K562 (cell line): Measurements from ENCODE around the gene LACTBL1. TPM values are rescaled to one million over a fixed set of nuclear protein-coding genes. Genes with fewer than 3 reads are reported as not detected.

Experiments
- ATAC-seq: fragments of 200-7000 bp; cut with Tn5 transposase; 3 replicates; pipeline ENCODE4 v1.9.1; 2020; ENCODE audit warnings: moderate library complexity
- BruUV-seq: library from RNA; stranded (reverse); fragments of 400-500 nt; replicated peaks from 2 replicates; lab custom pipeline; 2021; lab: Mats Ljungman, UMichigan
- CTCF ChIA-PET: fragments of 300-600 bp; formaldehyde crosslinking; extraction: SDS; loops from one replicate; lab custom pipeline; 2021; ENCODE audit warnings: low intra/inter-chr PET ratio; lab: Yijun Ruan, JAX
- POLR2A ChIA-PET: fragments of 300-600, 350-650 bp; sonication (Branson Sonifier 250); formaldehyde crosslinking; extraction: SDS; loops from one replicate; lab custom pipeline; 2021; ENCODE audit warnings: antibody characterized with exemption, inconsistent platforms; lab: Yijun Ruan, JAX
- DNase-seq, 4 experiments: peaks; one replicate each; pipeline versions ENCODE4 v3.0.0 to v3.0.0-alpha.2; 2011 to 2018; ENCODE audit warnings: low spot score in 3 of 4, mixed read lengths in 3 of 4; ENCODE audit errors: extremely low read depth in 1 of 4
- FAIRE-seq: peaks from 2 replicates; lab custom pipeline; 2011; peaks lifted over from hg19 to GRCh38; lab: Jason Lieb, UNC
- H2AFZ ChIP-seq: 2 replicates; pipeline ENCODE4 v1.6.0; 2011; ENCODE audit warnings: low read depth, low read length, control low read depth, inconsistent platforms
- H3K27ac ChIP-seq: fragments of 200-600 bp; 3 replicates; pipeline ENCODE4 v1.8.0; 2011; ENCODE audit warnings: low read depth, mild to moderate bottlenecking, control low read depth, inconsistent platforms, low read length, moderate library complexity, mixed read lengths; ENCODE audit errors: extremely low read depth
- H3K27me3 ChIP-seq, 2 experiments: fragments of 300-600 bp in 1 of 2; 2 replicates in 1 of 2; 3 replicates in 1 of 2; pipeline versions ENCODE4 v1.6.0 to v1.8.0; 2011; ENCODE audit warnings: inconsistent platforms in 2 of 2, low read length in 2 of 2, mild to moderate bottlenecking in 1 of 2, mixed read lengths in 1 of 2, moderate library complexity in 1 of 2; ENCODE audit not compliant: control insufficient read depth in 2 of 2, insufficient read depth in 2 of 2
- H3K36me3 ChIP-seq: fragments of 300-600 bp; 3 replicates; pipeline ENCODE4 v1.8.0; 2011; ENCODE audit warnings: mild to moderate bottlenecking, low read length, inconsistent platforms; ENCODE audit not compliant: control insufficient read depth, insufficient read depth
- H3K4me1 ChIP-seq, 2 experiments: fragments of 200-600 bp in 1 of 2; replicated peaks in 1 of 2; 2 replicates in 1 of 2; 3 replicates in 1 of 2; pipeline versions ENCODE4 v1.5.1 to v1.8.0; 2011; ENCODE audit warnings: inconsistent platforms in 2 of 2, low read length in 2 of 2, mild to moderate bottlenecking in 1 of 2, mixed read lengths in 1 of 2, moderate library complexity in 1 of 2; ENCODE audit not compliant: control insufficient read depth in 2 of 2, insufficient read depth in 2 of 2
- H3K4me2 ChIP-seq: 2 replicates; pipeline ENCODE4 v1.6.1; 2011; ENCODE audit warnings: low read length, control low read depth, inconsistent platforms, mixed read lengths; ENCODE audit not compliant: insufficient read depth
- H3K4me3 ChIP-seq: fragments of 200-600 bp; sonication (generic), shearing (Covaris generic); 2 replicates; pipeline ENCODE4 v1.5.1; 2016; ENCODE audit warnings: control low read depth, inconsistent platforms
- H3K79me2 ChIP-seq: fragments of 200-600 bp; 3 replicates; pipeline ENCODE4 v1.8.0; 2011; ENCODE audit warnings: low read length, inconsistent platforms; ENCODE audit not compliant: control insufficient read depth, insufficient read depth
- H3K9ac ChIP-seq, 2 experiments: 2 replicates each; pipeline versions ENCODE4 v1.6.0 to v1.6.1; 2011; ENCODE audit warnings: low read depth in 2 of 2, low read length in 2 of 2, control low read depth in 1 of 2, inconsistent platforms in 1 of 2, mild to moderate bottlenecking in 1 of 2, mixed read lengths in 1 of 2; ENCODE audit not compliant: insufficient read depth in 1 of 2
- H3K9me1 ChIP-seq: one replicate; pipeline ENCODE4 v1.6.0; 2011; ENCODE audit warnings: inconsistent platforms, mild to moderate bottlenecking, low read length, moderate library complexity; ENCODE audit not compliant: control insufficient read depth, insufficient read depth
- H3K9me3 ChIP-seq: replicated peaks from 2 replicates; pipeline ENCODE4 v1.5.1; 2011; ENCODE audit warnings: low read depth, low read length, inconsistent platforms; ENCODE audit not compliant: control insufficient read depth, insufficient read depth
- H4K20me1 ChIP-seq: replicated peaks from 2 replicates; pipeline ENCODE4 v1.6.1; 2011; ENCODE audit warnings: low read length, inconsistent platforms, mixed read lengths; ENCODE audit not compliant: control insufficient read depth, insufficient read depth
- HNRNPK ChIP-seq: fragments of 200-400 bp; formaldehyde crosslinking; IDR thresholded peaks from one replicate; pipeline ENCODE4 v1.6.1; 2018; ENCODE audit warnings: mild to moderate bottlenecking, low read depth, low read length; ENCODE audit not compliant: poor library complexity, severe bottlenecking
- MEIS2 ChIP-seq: fragments of 450-650 bp; IDR thresholded peaks from 2 replicates; pipeline ENCODE4 v1.6.1; 2014; ENCODE audit warnings: mild to moderate bottlenecking; ENCODE audit not compliant: partially characterized antibody
- NR2F6 ChIP-seq: fragments of 450-650 bp; formaldehyde crosslinking; IDR thresholded peaks from 2 replicates; pipeline ENCODE4 v1.4.0; 2020; ENCODE audit warnings: mild to moderate bottlenecking
- POU5F1 ChIP-seq: fragments of 150-350 bp; IDR thresholded peaks from 2 replicates; pipeline ENCODE4 v1.6.1; 2014; ENCODE audit warnings: borderline replicate concordance, low read length, low read depth, mild to moderate bottlenecking; ENCODE audit not compliant: partially characterized antibody
- TBP ChIP-seq: optimal IDR thresholded peaks from 2 replicates; pipeline ENCODE3; 2011; ENCODE audit warnings: low read depth, low read length, improper control_type of control experiment
- TRIM24 ChIP-seq, 2 experiments: fragments of 450-650 bp; IDR thresholded peaks; 2 replicates each; pipeline ENCODE4 v1.6.1; 2016
- ZBTB7A ChIP-seq: IDR thresholded peaks from 2 replicates; pipeline ENCODE4 v1.6.1; 2011; ENCODE audit warnings: low read depth, mild to moderate bottlenecking, low read length, moderate library complexity, borderline replicate concordance; ENCODE audit not compliant: control insufficient read depth
- ZC3H4 ChIP-seq: sonication (generic); formaldehyde crosslinking; IDR thresholded peaks from 2 replicates; pipeline ENCODE4 v1.9.0; 2021; ENCODE audit warnings: missing genetic modification reagents, borderline replicate concordance
- WGBS: fragments of 100-300 bp; shearing (Covaris generic); methylation state at CpG from one replicate; pipeline ENCODE4 v1.1.6; 2016; ENCODE audit warnings: low coverage, mixed read lengths; ENCODE audit not compliant: insufficient coverage; ENCODE audit errors: missing lambda C conversion rate; 5-methylcytosine and 5-hydroxymethylcytosine counted together
- in situ Hi-C: fragments of 300-500 bp; cut with MboI; formaldehyde crosslinking; loops from 4 replicates; pipeline ENCODE4 v1.15.0; 2018; ENCODE audit warnings: inconsistent platforms, mixed read lengths
- intact Hi-C: fragments of 100-400 bp; cut with micrococcal nuclease; formaldehyde crosslinking; loops from 2 replicates; pipeline ENCODE4 v1.14.2; 2022
- polyA plus RNA-seq, 8 experiments: library from polyadenylated mRNA; depleted of rRNA in 4 of 8; stranded (reverse) in 5 of 8; unstranded in 3 of 8; fragments of >200 nt; fragmentation: Nextera tagmentation in 2 of 8; fragmentation: Illumina TruSeq in 1 of 8; extraction: Ambion mirVana in 2 of 8; extraction: Trizol in 1 of 8; gene quantifications; 2 replicates each; pipeline versions ENCODE4 v1.2.1 to v1.2.3, GENCODE V29; 2011 to 2014; ENCODE audit warnings: inconsistent platforms in 1 of 8, missing spikeins in 1 of 8
- total RNA-seq, 7 experiments: library from RNA; depleted of rRNA in 6 of 7; stranded (reverse); fragments of >200 nt in 6 of 7; fragmentation: Illumina TruSeq in 2 of 7; extraction: Trizol in 2 of 7; gene quantifications; 2 replicates each; pipeline versions ENCODE4 v1.2.1 to v1.2.3, GENCODE V29; 2011 to 2021; ENCODE audit warnings: low replicate concordance in 1 of 7
- TF ChIP-seq, protein P1 (sequence below): IDR thresholded peaks from 3 replicates; pipeline ENCODE4 v1.6.1; 2011; ENCODE audit warnings: borderline replicate concordance, mild to moderate bottlenecking, moderate library complexity; ENCODE audit not compliant: insufficient read length; ENCODE audit errors: extremely low read depth
- TF ChIP-seq, protein P2 (sequence below): fragments of 450-650 bp; IDR thresholded peaks from 2 replicates; pipeline ENCODE4 v1.6.1; 2016; ENCODE audit warnings: mild to moderate bottlenecking

The LACTBL1 gene
- total and polyA plus RNA-seq, 9 of the 15 experiments (the other 6 are each of a cell fraction or from before 2014, with no cell fraction given): not detected

DNA sequence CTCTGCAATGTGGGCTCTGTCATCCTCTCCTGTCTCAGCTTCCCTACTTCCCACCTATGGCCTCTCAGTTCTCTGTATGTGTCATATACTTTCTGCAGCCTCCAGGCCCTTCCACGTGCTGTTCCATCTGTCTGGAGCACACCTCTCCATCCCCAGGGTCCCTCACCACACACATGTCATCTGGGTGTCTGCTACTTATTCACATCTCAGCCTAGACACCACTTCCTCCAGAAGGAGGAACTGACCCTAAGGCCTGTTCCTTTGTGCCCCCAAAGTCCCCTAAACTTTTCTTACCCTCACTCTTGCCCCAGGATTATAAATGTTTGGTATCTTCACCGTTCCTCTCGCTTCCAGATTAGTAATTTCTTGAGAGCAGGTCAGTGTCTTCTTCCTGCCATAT is 10.1 kb downstream of the LACTBL1 start (continued):
- TF ChIP-seq, protein P1, sequence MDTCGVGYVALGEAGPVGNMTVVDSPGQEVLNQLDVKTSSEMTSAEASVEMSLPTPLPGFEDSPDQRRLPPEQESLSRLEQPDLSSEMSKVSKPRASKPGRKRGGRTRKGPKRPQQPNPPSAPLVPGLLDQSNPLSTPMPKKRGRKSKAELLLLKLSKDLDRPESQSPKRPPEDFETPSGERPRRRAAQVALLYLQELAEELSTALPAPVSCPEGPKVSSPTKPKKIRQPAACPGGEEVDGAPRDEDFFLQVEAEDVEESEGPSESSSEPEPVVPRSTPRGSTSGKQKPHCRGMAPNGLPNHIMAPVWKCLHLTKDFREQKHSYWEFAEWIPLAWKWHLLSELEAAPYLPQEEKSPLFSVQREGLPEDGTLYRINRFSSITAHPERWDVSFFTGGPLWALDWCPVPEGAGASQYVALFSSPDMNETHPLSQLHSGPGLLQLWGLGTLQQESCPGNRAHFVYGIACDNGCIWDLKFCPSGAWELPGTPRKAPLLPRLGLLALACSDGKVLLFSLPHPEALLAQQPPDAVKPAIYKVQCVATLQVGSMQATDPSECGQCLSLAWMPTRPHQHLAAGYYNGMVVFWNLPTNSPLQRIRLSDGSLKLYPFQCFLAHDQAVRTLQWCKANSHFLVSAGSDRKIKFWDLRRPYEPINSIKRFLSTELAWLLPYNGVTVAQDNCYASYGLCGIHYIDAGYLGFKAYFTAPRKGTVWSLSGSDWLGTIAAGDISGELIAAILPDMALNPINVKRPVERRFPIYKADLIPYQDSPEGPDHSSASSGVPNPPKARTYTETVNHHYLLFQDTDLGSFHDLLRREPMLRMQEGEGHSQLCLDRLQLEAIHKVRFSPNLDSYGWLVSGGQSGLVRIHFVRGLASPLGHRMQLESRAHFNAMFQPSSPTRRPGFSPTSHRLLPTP: no peak

DNA sequence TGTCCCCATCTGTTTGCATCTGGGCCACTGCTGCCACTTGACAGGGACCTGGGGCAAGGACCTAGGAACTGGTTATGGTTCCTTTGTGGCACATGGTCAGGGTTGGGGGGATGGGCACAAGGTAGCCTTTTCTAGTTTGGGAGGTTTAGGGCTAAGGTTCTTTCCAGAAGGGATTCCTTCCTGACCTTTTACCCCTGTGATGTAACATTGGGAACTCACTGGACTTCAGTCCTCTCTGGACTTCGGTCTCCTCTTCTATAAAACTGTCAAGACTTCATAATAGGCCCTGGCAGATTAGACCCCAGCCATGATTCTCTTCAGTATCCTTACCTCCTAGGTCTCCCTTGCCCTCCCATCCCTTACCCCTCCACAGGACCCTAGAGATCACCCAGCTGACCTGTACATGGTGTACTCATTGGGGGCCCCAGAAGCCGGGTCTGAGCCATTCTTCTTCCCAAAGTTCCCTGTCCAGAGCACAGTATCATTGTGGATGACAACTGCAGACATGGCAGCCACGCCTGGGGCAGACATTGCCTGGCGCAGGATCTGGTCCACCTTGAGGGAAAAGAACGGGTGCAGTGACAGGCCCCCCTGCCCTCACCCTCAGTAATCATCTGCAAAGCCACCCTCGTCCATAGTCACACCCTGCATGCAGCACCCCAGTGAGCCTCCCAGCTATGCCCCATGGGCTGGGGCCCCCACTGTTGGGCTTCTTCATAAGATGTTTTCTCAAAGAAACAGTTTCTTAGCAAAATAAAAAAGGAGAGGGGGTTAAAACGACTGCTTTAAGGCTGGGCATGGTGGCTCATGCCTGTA is 12.9 kb downstream of the LACTBL1 start:
- CTCF ChIA-PET: no interaction called here
- Histone ChIP-seq H3K4me3 (no peak overlapping the region), H4K20me1 (no peaks in the 10 kb centered on the region; the same call in none of the 2 replicates), H3K9me1 (no peaks in the 10 kb centered on the region), H3K9me3 (no peaks in the 10 kb centered on the region), H3K4me2 (no peak overlapping the region), H3K4me1 (no peaks in the 10 kb centered on the region), H3K9ac (no peak overlapping the region), H3K36me3 (no peaks in the 10 kb centered on the region), H3K79me2 (no peaks in the 10 kb centered on the region), H3K27me3 (peaks cover 20 to 66% of the 10 kb centered on the region in 2 experiments), H3K27ac (no peak overlapping the region), H2AFZ (no peak overlapping the region)
- intact Hi-C loops (no loop called here), in situ Hi-C loops (no loop called here)
- no TSS peak for BruUV-seq
- POLR2A ChIA-PET: interaction anchor here (0.8 kb wide), 1 partner anchor 26 kb away, joined by 3 read pairs; no protein-coding TSS in a partner anchor
- ATAC-seq (no peak), DNase-seq (no peak), FAIRE-seq (no peak)
- WGBS: 0% methylated on average over 5 of the region's 7 CpGs
- TF ChIP-seq POU5F1: no peak
- TF ChIP-seq MEIS2: no peak
- no peak for TF ChIP-seq HNRNPK
- TF ChIP-seq ZBTB7A: no peak
- TF ChIP-seq TRIM24 (IDR thresholded peaks at IDR 0.05): no peak
- TF ChIP-seq, protein P2, sequence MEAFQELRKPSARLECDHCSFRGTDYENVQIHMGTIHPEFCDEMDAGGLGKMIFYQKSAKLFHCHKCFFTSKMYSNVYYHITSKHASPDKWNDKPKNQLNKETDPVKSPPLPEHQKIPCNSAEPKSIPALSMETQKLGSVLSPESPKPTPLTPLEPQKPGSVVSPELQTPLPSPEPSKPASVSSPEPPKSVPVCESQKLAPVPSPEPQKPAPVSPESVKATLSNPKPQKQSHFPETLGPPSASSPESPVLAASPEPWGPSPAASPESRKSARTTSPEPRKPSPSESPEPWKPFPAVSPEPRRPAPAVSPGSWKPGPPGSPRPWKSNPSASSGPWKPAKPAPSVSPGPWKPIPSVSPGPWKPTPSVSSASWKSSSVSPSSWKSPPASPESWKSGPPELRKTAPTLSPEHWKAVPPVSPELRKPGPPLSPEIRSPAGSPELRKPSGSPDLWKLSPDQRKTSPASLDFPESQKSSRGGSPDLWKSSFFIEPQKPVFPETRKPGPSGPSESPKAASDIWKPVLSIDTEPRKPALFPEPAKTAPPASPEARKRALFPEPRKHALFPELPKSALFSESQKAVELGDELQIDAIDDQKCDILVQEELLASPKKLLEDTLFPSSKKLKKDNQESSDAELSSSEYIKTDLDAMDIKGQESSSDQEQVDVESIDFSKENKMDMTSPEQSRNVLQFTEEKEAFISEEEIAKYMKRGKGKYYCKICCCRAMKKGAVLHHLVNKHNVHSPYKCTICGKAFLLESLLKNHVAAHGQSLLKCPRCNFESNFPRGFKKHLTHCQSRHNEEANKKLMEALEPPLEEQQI: no peak
- no peak for TF ChIP-seq TBP
- TF ChIP-seq NR2F6 (CRISPR knock-in tag): no peak
- TF ChIP-seq ZC3H4 (CRISPR knock-in tag): no peak
